Left cardiac atrium (tissue), 4 donors: ENCODE measurements around the gene ACSL6. TPM values are rescaled to one million over a fixed set of nuclear protein-coding genes. Genes with fewer than 3 reads are reported as not detected.

Experiments
- ATAC-seq, 2 donors: fragments of 200-7000 bp; cut with Tn5 transposase; one replicate each; pipeline ENCODE4 v1.9.1; 2020; ENCODE audit warnings: mild to moderate bottlenecking in 2 of 2, moderate library complexity in 2 of 2
- DNase-seq: peaks from one replicate; pipeline ENCODE4 v3.0.0-alpha.2; 2020
- intact Hi-C, 2 donors: fragments of 100-400 bp; cut with DNase I; formaldehyde crosslinking; loops; one replicate each; pipeline versions ENCODE4 v1.14.1 to v1.15.1; 2022 to 2023
- total RNA-seq, 2 donors: library from RNA; stranded (reverse); fragmentation: NEBNext Ultra II Directional; extraction: Animal tissue kit (Norgen Biotek cat#: 25700); gene quantifications; one replicate each; pipeline ENCODE4 v1.2.1, GENCODE V29; 2021
- donor health status: DM: no; HTN: yes; CAD: no.
- donor health status: DM: no; HTN: yes; CAD: no; lungs with severe emphysema.
- donor health status: DM: yes; HTN: yes; CAD: no.
- donor health status: Dilated cardiomyopathy.

Gene ACSL6
- total RNA-seq, 2 donors from 2014 or later = 1.6 to 4.4 TPM

GRCh38 chr5:132019337-132019736 lies 7.9 kb upstream of the ACSL6 start:
- ATAC-seq = no peak
- intact Hi-C loops = no loop called here
- DNase-seq = no peak

- intact Hi-C loops = no loop called here
- ATAC-seq (no peak), DNase-seq (no peak)
Observed at GRCh38 chr5:132017738-132018625, 6.5 kb upstream of the ACSL6 start.

- DNase-seq = no peak
- intact Hi-C loops = no loop called here
- ATAC-seq = no peak
Observed at GRCh38 chr5:132017316-132017715, 5.9 kb upstream of the ACSL6 start.

- DNase-seq = no peak
- ATAC-seq = no peak
- intact Hi-C loops = no loop called here
Observed at GRCh38 chr5:132016721-132017250, 5.3 kb upstream of the ACSL6 start.

- intact Hi-C loops = no loop called here
- no peak for DNase-seq
- ATAC-seq = no peak
Observed at GRCh38 chr5:132013711-132014110, 2.3 kb upstream of the ACSL6 start.

- DNase-seq (no peak), ATAC-seq (peak in 1 of 2 donors; percentile 32)
- intact Hi-C loops = no loop called here
Observed at GRCh38 chr5:132013006-132013689, 1.7 kb upstream of the ACSL6 start.

- intact Hi-C loops = no loop called here
- peak; percentile 58 to 67 for ATAC-seq
- peak; percentile 61 for DNase-seq
Observed at GRCh38 chr5:132012371-132013005, 1.0 kb upstream of the ACSL6 start.

- DNase-seq (no peak), ATAC-seq (no peak)
- intact Hi-C loops = no loop called here
Observed at GRCh38 chr5:132010989-132011621, 353 bp downstream of the ACSL6 start.

GRCh38 chr5:132010645-132010988 lies 841 bp downstream of the ACSL6 start:
- ATAC-seq (no peak), DNase-seq (no peak)
- intact Hi-C loops = no loop called here

- DNase-seq (no peak), ATAC-seq (no peak)
- intact Hi-C loops = loop anchor here (2.0 to 10.0 kb wide), 4 partner anchors 195 to 423 kb away; no protein-coding TSS in a partner anchor
Observed at GRCh38 chr5:132009706-132010405, 1.6 kb downstream of the ACSL6 start.

GRCh38 chr5:132008961-132009680 lies 2.3 kb downstream of the ACSL6 start:
- ATAC-seq = no peak

GRCh38 chr5:132008163-132008473 lies 3.3 kb downstream of the ACSL6 start:
- DNase-seq = no peak
- ATAC-seq = no peak
- intact Hi-C loops = loop anchor here (2.0 to 10.0 kb wide), 4 partner anchors 193 to 421 kb away; no protein-coding TSS in a partner anchor

More at GRCh38 chr5:132008961-132009680, 2.3 kb downstream of the ACSL6 start:
- intact Hi-C loops = loop anchor here (2.0 to 10.0 kb wide), 4 partner anchors 194 to 422 kb away; no protein-coding TSS in a partner anchor
- DNase-seq = no peak

- DNase-seq = peak; percentile 80
- peak; percentile 71 to 80 for ATAC-seq
- intact Hi-C loops = loop anchor here (2.0 to 10.0 kb wide), 4 partner anchors 193 to 420 kb away; no protein-coding TSS in a partner anchor
Observed at GRCh38 chr5:132007399-132008162, 3.9 kb downstream of the ACSL6 start.

GRCh38 chr5:132006331-132007120 lies 4.9 kb downstream of the ACSL6 start:
- DNase-seq (no peak), ATAC-seq (no peak)
- intact Hi-C loops = loop anchor here in 1 of 2 donors (5.0 to 10.0 kb wide), 2 partner anchors 192 to 419 kb away; no protein-coding TSS in a partner anchor

GRCh38 chr5:132005591-132005990 lies 5.9 kb downstream of the ACSL6 start:
- intact Hi-C loops = loop anchor here in 1 of 2 donors (5.0 to 10.0 kb wide), 2 partner anchors 191 to 418 kb away; no protein-coding TSS in a partner anchor
- no peak for DNase-seq
- no peak for ATAC-seq

- intact Hi-C loops = loop anchor here in 1 of 2 donors (10.0 kb wide), 1 partner anchor 189 kb away; no protein-coding TSS in a partner anchor
- no peak for ATAC-seq
- no peak for DNase-seq
Observed at GRCh38 chr5:132003982-132004381, 7.5 kb downstream of the ACSL6 start.
